HG02885 (cell line): ENCODE measurements around the gene PDLIM3.
"Not testable (repeated sequence)": the region's sequence is repeated elsewhere in the genome, so short reads cannot be mapped to it uniquely, and the experiment has no call there.

Experiments
- ATAC-seq: cut with Tn5 transposase; IDR thresholded peaks from one replicate; pipeline ENCODE4 v1.9.1; 2021; ENCODE audit warnings: mild to moderate bottlenecking; ENCODE audit not compliant: unreplicated experiment, poor library complexity

Gene PDLIM3

GRCh38 chr4:185554365-185555126 lies 19.2 kb upstream of the PDLIM3 start:
- no peak for ATAC-seq

- no peak for ATAC-seq
Measured at GRCh38 chr4:185552254-185552653, 16.9 kb upstream of the PDLIM3 start.

- no peak for ATAC-seq
Measured at GRCh38 chr4:185550933-185551332, 15.6 kb upstream of the PDLIM3 start.

DNA sequence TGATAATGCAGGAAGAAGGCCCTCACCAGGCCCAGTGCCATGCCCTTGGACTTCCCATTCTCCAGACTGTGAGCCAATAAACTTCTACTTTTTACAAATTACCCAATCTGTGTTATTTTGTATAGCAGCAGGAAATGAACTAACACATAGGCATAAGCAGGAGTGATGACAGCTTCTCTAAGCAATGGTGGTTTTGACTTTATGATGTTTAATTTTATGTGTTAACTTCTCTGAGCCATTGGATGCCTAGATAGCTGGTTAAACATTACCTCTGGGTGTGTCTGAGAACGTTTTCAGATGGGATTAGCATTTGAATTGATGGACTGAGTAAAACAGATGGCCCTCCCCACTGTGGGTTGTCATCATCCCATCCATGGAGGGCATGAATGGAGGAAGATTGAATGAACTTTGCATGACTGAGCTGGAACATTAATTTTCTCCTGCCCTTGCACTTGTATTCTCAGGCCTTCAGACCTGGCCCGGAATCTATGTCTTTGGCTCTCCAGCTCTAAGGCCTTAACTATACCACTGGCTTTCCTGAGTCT lies 13.9 kb upstream of the PDLIM3 start:
- ATAC-seq: no peak

DNA sequence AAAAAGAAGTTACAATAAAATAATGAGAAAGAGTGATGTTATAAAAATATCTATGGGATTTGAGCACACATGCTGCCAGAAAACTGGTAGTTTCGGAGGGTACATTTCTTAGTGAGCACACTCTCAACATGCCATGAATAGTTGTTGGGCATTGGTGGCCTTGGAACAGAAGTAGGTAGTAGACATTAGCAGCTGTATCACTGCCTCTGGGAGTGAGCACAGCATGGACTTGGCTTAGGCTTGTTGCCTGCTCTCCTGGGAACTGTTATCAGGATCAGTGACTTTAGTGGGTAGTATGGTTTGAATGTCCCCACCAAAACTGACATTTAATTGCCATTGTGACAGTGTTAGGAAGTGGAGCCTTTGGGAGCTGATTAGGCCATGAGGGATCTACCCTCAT lies 13.3 kb upstream of the PDLIM3 start:
- ATAC-seq: no peak

GRCh38 chr4:185546335-185546734 lies 11.0 kb upstream of the PDLIM3 start:
- no peak for ATAC-seq

GRCh38 chr4:185542626-185543315 lies 7.5 kb upstream of the PDLIM3 start:
- ATAC-seq: no peak

DNA sequence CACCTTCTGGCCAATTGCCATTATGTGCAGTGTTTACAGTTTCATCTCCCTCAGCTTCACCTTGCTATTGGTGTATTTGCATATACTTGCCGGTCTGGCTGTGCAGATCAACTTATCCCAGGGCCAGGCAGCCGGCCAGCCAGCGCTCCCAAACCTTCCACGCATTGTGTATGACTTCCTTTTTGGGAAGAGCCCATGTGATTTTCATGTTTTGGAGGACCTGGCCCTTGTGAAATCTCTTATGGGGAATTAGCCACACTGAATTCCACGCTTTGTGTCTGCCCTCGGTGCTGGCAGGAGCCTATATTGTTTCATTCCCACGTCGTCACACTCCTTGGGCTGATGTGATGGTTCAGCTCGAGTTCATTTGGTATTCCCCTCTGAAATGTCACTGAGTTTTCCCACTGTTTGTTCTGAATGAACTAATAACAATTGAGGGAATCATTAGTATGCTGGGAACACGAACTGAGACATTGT lies 6.0 kb upstream of the PDLIM3 start:
- ATAC-seq: no peak

DNA sequence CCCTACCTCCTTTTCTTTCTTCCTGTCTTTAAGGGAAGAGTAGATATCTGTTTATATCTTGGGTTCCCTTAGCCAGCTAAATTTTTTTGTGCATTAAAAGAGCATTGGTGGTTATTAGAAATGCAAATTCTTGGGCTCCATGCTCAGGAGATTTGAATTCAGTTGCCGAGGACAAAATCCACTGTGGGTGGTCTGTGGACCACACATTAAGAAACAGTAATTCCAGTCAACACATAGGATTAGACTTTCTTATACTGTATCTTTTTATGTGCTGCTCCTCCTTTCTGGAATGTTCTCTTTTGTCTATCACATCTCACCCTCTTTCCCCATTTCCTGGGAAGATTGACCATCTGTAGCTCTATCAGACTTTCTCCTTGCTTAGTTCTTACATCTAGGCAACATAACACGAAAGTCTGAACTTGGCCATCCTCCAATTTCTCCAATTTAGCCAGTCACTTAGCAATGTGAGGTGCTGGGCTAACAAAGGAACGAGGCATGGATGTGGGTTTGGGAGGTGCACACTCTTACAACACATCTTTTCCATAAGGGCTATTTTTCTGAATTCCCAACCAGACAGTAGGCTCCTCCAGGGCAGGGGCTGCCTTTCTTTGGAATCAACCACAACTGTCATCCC lies 5.3 kb upstream of the PDLIM3 start:
- ATAC-seq: no peak

GRCh38 chr4:185540040-185540439 lies 4.7 kb upstream of the PDLIM3 start:
- no peak for ATAC-seq

GRCh38 chr4:185538806-185539205 lies 3.5 kb upstream of the PDLIM3 start:
- ATAC-seq: no peak

DNA sequence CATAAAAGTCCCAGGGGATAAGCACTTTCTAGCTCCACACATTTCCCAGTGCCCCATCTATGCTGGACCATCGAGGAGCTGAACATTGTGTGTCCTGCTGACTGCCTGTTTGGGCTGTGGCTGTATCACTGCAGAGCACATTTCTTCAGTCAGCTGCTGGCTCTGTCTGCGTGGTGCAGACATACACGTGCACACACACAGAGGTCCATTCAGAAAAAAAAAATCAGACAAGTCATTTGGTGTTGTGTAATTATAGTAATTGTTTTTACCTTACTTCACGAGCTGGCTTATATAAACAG lies 1.1 kb upstream of the PDLIM3 start:
- no peak for ATAC-seq

GRCh38 chr4:185535612-185536410 lies 504 bp upstream of the PDLIM3 start:
- no peak for ATAC-seq

- ATAC-seq: no peak
Measured at GRCh38 chr4:185534511-185534865, 819 bp downstream of the PDLIM3 start.

GRCh38 chr4:185532795-185533324 lies 2.4 kb downstream of the PDLIM3 start:
- no peak for ATAC-seq

DNA sequence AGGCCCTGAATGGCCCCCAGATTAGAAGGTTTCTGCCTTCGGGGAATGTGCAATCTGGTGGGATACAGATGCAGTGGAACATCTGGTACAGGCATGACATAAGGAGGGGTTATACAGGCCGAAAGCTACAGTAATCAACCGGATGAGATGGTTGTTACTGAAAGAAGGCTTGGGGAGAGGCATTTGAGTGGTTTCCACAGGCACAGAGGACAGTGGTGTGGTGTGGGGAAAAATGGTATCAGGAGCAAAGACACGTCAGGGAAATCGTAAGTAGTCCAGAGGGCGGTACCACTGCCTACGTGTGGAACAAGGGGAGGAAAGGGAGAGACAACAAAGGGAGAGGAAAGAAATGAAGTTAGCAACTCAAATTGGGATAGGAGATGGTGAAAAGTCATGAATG lies 3.0 kb downstream of the PDLIM3 start:
- ATAC-seq: no peak

GRCh38 chr4:185531654-185532053 lies 3.7 kb downstream of the PDLIM3 start:
- ATAC-seq: not testable (repeated sequence)

GRCh38 chr4:185529413-185529812 lies 5.9 kb downstream of the PDLIM3 start:
- ATAC-seq: no peak

- ATAC-seq: no peak
Measured at GRCh38 chr4:185524888-185525863, 10.1 kb downstream of the PDLIM3 start.
